NCI-H524 (cell line): ENCODE results near the gene ZBTB34.

Source experiments
- DNase-seq, 2 experiments: peaks; one replicate each; lab custom pipeline; 2025; lab: John Stamatoyannopoulos, UW

ZBTB34 gene

DNA sequence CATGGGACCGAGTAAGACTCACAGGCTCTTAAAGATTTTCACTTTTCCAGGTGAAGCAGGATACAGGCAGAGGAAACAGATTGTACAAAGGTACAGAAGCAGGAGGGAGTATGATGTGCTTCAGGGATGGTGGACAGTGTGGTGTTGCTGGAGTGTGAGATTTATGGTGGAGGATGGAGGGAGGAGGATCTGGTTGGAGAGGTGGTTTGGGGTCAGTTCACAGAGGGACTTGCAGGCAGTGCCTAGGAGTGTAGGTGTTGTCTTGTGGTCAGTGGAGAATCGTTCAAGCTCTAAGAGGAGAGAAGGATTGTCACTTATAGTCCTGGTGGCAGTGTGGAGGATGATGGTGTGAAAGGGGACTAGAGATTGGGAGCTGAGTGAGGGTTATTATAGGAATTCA lies 65.9 kb downstream of the ZBTB34 start:
- DNase-seq: no peak

DNA sequence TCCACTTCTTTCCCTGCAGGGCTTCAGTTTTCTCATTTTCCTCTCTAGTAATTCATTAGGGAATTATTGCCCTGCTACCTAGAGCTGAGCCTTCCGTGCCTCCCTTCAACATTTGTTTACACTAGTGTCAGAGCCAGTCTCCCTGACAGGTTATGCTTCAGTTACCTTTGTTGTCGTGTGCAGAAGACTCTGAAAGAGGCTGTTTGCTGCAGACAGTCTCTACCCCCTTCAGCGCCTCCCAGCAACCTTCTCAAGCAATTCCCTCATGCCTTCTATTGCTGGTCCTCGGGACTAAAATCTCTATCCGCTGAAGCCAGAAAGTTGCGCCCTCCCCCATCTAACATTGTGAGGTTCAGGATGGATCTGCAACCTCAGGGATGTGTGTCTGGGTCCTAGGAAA lies 67.0 kb downstream of the ZBTB34 start:
- DNase-seq: no peak

DNA sequence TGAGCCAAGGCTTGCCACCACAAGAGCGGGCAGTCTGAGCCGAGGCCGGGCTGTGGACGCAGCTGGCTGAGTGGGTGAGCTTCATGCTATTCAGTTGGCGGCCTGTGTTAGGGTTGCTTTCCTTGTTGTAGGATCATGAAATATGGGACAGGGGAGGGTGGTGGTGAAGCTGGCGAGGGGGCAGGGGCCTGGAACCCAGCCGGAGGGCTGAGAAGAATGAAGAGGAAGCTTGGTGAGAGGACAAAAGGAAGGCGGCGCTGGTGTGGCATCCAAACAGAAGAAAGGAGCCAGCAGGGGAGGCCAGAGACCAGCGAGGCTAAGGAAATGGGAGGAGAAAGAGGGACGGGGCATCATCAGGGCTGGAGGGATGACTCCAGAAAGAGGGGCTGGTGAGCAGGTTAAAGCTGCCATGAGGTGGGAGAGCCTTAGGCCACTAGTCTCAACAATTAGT lies 72.5 kb downstream of the ZBTB34 start:
- DNase-seq: no peak

DNA sequence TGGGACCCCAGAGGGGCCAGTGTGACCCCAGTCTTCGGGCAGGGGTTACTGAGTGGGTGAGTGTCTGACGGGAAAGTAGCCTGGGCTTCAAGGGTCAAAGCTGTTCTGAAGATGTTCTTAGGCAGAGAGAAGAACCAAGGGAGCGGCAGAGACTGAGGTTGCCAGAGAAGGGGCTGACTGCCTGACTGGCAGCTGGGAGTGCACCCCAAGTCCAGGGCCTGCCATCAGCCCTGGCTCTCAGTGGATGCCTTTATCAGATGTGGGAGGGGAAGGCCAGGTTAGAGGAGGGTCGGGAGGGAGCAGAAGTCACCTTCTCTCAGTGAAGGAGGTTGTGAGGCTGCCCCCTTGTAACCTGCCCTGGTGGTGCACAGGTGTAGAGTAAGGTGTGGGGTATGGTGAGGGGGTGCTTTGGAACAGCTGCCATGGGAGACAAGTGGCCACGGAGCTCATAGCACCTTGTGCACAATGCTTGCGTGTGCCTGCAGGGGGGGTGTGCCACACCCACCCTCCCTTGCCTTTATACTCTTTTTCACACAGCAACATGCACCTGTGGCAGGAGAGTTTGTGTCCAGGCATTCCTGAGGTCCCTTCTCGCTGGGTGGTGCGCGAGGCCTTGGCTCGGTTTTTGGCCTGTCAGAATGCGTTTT lies 73.0 kb downstream of the ZBTB34 start:
- no peak for DNase-seq

DNA sequence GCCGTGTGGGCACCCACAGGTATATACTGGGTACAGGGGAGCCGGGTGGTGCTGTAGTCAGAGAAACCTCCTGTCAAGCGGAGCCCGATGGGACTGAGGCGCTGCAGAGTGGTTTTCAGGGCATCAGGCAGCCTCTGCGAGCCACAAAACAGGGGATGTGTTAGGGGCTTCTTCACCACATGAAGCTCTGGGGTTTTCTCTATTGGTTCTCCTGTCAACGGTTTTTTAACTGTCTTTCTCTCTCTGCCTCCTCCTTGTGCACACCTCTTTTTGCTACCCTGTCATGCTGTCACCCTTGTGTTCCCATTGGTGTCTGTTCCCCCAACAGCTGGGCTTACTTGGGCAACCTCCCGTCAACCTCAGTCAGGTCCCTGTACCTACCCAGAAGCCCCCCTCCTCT lies 74.0 kb downstream of the ZBTB34 start:
- DNase-seq: no peak
